SH-SY5Y (cell line): Measurements from ENCODE around the gene TFB1M.

Source experiments
- GATA2 ChIP-seq: IDR thresholded peaks from 2 replicates; pipeline ENCODE4 v1.6.1; 2011; ENCODE audit warnings: mild to moderate bottlenecking, low read depth, low read length
- GATA3 ChIP-seq: IDR thresholded peaks from 2 replicates; pipeline ENCODE4 v1.6.1; 2011; ENCODE audit warnings: low read depth, mild to moderate bottlenecking, low read length, moderate library complexity

DNA sequence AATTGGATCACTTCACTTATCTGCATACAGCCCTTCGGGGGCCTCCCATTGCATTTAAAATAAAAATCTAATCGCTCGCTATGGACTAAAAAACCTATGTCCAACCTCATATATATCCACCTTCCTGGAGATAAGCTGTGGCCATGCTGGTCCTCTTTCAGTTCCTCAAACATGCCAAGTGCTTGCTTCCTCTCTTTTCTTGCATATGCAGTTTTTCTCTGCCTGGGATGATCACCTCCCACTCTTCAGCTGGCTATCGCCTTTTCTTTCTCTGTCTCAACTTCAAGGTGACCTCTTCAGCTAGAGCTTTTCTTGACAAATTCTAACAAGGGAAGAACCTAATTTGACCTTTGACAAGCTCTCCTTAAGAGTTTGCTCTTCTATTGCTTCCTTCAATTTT, 5.6 kb upstream of the TFB1M start:
- TF ChIP-seq GATA3, result no peak
- no peak for TF ChIP-seq GATA2
